Type B pancreatic cell (in vitro differentiated cells): ENCODE measurements around the gene TMEM87B. TPM values are rescaled to one million over a fixed set of nuclear protein-coding genes. Genes with fewer than 3 reads are reported as not detected.

Experiments
- DNase-seq: peaks from one replicate; pipeline ENCODE4 v3.0.0; 2021; ENCODE audit warnings: mixed read lengths; ENCODE audit not compliant: unreplicated experiment; ENCODE audit errors: extremely low spot score
- H3K27ac Mint-ChIP-seq: 2 replicates; pipeline ENCODE4 v1.8.0; 2021; ENCODE audit warnings: mild to moderate bottlenecking, mixed read lengths
- H3K27me3 Mint-ChIP-seq: 2 replicates; pipeline ENCODE4 v1.8.0; 2021; ENCODE audit warnings: mixed read lengths
- H3K36me3 Mint-ChIP-seq: 2 replicates; pipeline ENCODE4 v1.8.0; 2021; ENCODE audit warnings: mixed read lengths
- H3K4me1 Mint-ChIP-seq: one replicate; pipeline ENCODE4 v1.8.0; 2021; ENCODE audit warnings: mixed read lengths; ENCODE audit not compliant: unreplicated experiment
- H3K4me3 Mint-ChIP-seq: 2 replicates; pipeline ENCODE4 v1.8.0; 2021; ENCODE audit warnings: mild to moderate bottlenecking, mixed read lengths
- H3K9me3 Mint-ChIP-seq: 2 replicates; pipeline ENCODE4 v1.8.0; 2021; ENCODE audit warnings: mixed read lengths
- CTCF ChIP-seq: fragments of 200-600 bp; sonication (generic); conservative IDR thresholded peaks from 2 replicates; pipeline ENCODE4 v1.5.0; 2021; ENCODE audit warnings: antibody characterized with exemption, mild to moderate bottlenecking
- total RNA-seq: library from RNA; stranded (reverse); gene quantifications from 2 replicates; pipeline ENCODE4 v1.2.1, GENCODE V29; 2021; ENCODE audit warnings: low replicate concordance

Gene TMEM87B
- total RNA-seq, 1 donor from 2014 or later: 15.5 TPM

DNA sequence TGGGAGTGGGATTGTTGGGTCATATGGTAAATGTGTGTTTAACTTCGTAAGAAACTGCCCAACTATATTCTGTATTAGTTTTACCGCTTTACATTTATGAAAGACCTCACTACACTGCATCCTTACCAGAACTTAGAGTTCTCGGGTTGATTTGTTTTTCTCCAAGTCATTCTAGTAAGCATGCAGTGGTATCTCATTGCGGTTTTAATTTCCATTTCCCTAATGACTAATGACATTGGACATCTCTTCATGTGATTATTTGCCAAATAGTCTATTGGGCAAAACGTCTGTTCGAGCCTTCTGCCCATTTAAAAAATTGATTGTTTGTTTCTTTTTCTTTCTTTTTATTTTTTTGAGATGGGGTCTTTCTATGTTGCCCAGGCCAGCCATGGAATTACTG, 89.9 kb downstream of the TMEM87B start:
- no peak for TF ChIP-seq CTCF
- Mint-ChIP-seq H3K36me3 (peaks cover 5% of the 10 kb centered on the region), H3K4me1 (peaks cover 8% of the 10 kb centered on the region), H3K9me3 (no peaks in the 10 kb centered on the region), H3K27me3 (peaks cover 18% of the 10 kb centered on the region), H3K4me3 (no peak overlapping the region), H3K27ac (no peak overlapping the region)
- DNase-seq: no peak

DNA sequence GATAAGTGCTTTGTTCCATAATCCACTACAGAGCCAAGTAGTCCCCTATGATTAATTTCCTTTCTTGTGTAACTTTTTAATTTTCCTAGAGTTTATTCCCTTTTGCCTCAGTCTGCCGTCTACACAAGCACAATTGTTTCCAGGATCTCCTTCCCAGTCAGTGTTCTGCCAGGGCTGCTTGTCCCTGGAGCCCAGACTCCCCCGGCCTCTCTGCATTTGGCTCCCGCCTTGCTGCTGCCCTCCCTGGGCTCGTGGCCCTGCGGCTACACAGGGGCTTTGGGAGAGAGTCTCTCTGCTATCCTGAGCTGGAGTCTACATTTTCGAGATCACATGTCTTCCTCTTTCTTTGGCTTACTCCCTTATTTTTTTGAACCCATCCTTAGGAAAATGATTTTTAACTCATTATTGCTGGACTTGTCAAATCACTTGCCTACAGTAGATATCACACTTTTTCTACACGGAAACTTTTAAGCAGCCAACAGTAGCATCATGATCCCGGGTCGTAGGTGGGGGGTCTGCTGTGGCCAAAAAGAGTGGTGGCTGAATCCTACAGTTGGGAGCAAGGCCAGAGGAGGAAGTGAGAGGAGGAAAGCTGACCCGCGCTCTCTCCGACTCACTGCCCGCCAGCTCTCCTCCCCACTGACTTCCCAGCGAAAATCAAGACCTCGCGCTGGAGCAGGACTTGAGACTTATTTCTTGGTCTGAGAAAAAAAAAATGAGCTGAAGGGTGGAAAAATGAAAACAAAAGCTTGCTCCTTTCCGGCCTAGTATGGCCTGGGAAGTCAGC, 92.5 kb downstream of the TMEM87B start:
- DNase-seq: peak; percentile 36
- H3K27ac Mint-ChIP-seq: no peak overlapping the region
- peaks cover 12% of the 10 kb centered on the region for H3K4me1 Mint-ChIP-seq
- no peaks in the 10 kb centered on the region for H3K9me3 Mint-ChIP-seq
- peaks cover 3% of the 10 kb centered on the region for H3K27me3 Mint-ChIP-seq
- TF ChIP-seq CTCF: no peak
- H3K4me3 Mint-ChIP-seq: no peak overlapping the region
- peaks cover 4% of the 10 kb centered on the region for H3K36me3 Mint-ChIP-seq

DNA sequence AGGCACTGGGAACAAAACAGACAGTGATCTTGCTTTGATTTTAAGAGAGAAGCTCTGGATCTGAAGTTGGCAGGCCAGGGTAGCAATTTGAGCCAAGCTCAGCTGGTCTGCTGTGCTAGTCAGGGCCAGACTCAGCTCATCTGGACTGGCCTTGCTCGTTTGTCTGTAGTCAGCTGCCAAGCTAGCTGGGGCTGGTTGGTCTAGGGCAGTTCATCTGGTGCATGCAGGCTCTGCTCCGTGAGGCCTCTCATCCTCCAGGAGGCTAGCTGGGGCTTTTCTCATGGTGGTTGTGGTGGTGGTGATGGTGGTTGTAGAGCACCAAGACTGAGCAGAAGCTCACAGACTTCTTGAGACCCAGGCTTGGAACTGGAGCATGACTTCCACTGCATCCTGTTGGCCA, 93.4 kb downstream of the TMEM87B start:
- Mint-ChIP-seq H3K4me1 (peaks cover 12% of the 10 kb centered on the region), H3K27ac (no peak overlapping the region), H3K9me3 (no peaks in the 10 kb centered on the region), H3K36me3 (no peaks in the 10 kb centered on the region), H3K27me3 (no peaks in the 10 kb centered on the region), H3K4me3 (no peak overlapping the region)
- peak; percentile 36 for DNase-seq
- TF ChIP-seq CTCF: no peak

DNA sequence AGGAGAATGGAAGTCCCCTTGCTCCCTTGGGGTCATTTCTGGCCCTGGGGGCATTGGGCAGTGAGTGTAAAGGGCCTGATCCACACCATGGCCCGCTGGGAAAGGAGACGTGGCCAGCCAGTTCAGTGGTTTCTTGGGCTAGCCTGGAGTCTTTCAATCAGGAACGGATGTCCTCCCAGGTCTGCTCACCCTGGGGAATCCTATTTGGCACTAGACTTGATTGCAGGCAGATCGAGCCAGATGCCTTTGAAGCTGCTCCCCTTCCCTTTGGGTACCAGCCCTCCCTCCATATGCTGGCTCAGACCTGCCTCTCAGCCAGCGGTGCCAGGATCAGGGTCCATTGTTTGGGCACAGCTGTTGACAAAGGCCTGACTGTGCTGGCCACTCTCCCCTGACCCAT, 94.1 kb downstream of the TMEM87B start:
- peaks cover 12% of the 10 kb centered on the region for H3K4me1 Mint-ChIP-seq
- no peaks in the 10 kb centered on the region for H3K27me3 Mint-ChIP-seq
- no peak overlapping the region for H3K27ac Mint-ChIP-seq
- no peaks in the 10 kb centered on the region for H3K9me3 Mint-ChIP-seq
- peak; percentile 51 for DNase-seq
- no peak for TF ChIP-seq CTCF
- H3K4me3 Mint-ChIP-seq: no peak overlapping the region
- no peaks in the 10 kb centered on the region for H3K36me3 Mint-ChIP-seq

DNA sequence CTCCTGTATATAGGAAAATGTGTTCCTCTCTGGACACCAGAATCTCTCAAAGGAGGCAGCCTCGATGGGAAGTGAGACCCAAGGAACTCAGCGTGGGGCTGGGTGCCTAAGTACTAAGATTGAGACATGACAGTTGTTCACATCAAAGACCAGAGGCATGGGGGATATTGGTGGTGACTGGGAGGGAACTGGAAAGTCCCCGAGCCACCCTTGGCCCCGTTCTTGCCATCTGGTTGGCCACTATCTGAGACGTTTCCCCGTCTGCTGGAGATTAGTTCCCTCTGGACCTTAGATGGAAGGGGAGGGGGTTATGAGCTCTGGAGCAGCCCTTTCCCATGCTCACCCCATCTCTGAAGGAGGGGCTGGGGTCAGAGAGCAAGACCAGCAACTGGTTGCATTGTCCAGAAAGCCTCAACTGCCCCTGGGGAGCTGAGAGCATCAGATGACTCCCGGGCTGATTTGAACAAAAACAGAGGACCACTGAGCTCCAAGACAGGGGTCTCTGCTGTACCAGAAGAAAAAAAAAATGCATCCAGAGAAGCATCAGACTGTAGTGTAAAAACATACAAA, 94.9 kb downstream of the TMEM87B start:
- H3K27me3 Mint-ChIP-seq: no peaks in the 10 kb centered on the region
- H3K36me3 Mint-ChIP-seq: no peaks in the 10 kb centered on the region
- TF ChIP-seq CTCF: no peak
- H3K27ac Mint-ChIP-seq: peak overlapping the region; percentile 60
- H3K9me3 Mint-ChIP-seq: no peaks in the 10 kb centered on the region
- H3K4me3 Mint-ChIP-seq: no peak overlapping the region
- peaks cover 12% of the 10 kb centered on the region for H3K4me1 Mint-ChIP-seq
- peak; percentile 39 for DNase-seq
